Smooth muscle cell (in vitro differentiated cells): ENCODE data around the gene TMEM86A. TPM values are rescaled to one million over a fixed set of nuclear protein-coding genes. Genes with fewer than 3 reads are reported as not detected.

Experiments
- DNase-seq: peaks from one replicate; lab custom pipeline; 2025; ENCODE audit not compliant: unreplicated experiment; lab: John Stamatoyannopoulos, UW
- H2AFZ ChIP-seq: fragments of 200-600 bp; sonication (generic); 2 replicates; pipeline ENCODE4 v1.6.0; 2016; ENCODE audit warnings: antibody characterized with exemption, low read depth, mild to moderate bottlenecking
- H3F3A ChIP-seq: fragments of 200-600 bp; sonication (generic); 2 replicates; pipeline ENCODE4 v1.6.0; 2017; ENCODE audit warnings: antibody characterized with exemption, low read depth
- H3K27ac ChIP-seq: fragments of 200-600 bp; sonication (generic); 2 replicates; pipeline ENCODE4 v1.5.1; 2016; ENCODE audit warnings: low read depth, mild to moderate bottlenecking
- H3K27me3 ChIP-seq: fragments of 200-600 bp; sonication (generic); 2 replicates; pipeline ENCODE4 v1.6.1; 2016; ENCODE audit warnings: low read depth, mild to moderate bottlenecking
- H3K36me3 ChIP-seq: fragments of 200-600 bp; sonication (generic); 2 replicates; pipeline ENCODE4 v1.5.1; 2016; ENCODE audit warnings: low read depth
- H3K4me1 ChIP-seq: fragments of 200-600 bp; sonication (generic); 2 replicates; pipeline ENCODE4 v1.5.1; 2016; ENCODE audit warnings: low read depth
- H3K4me2 ChIP-seq: fragments of 200-600 bp; sonication (generic); 2 replicates; pipeline ENCODE4 v1.6.0; 2016; ENCODE audit warnings: mild to moderate bottlenecking
- H3K4me3 ChIP-seq: fragments of 200-600 bp; sonication (generic); 2 replicates; pipeline ENCODE4 v1.5.1; 2016; ENCODE audit warnings: mild to moderate bottlenecking
- H3K79me2 ChIP-seq: fragments of 200-600 bp; sonication (generic); 2 replicates; pipeline ENCODE4 v1.6.0; 2016; ENCODE audit warnings: low read depth, mild to moderate bottlenecking
- H3K9ac ChIP-seq: fragments of 200-600 bp; sonication (generic); 2 replicates; pipeline ENCODE4 v1.6.0; 2016; ENCODE audit warnings: low read depth
- H3K9me3 ChIP-seq: fragments of 200-600 bp; sonication (generic); replicated peaks from 2 replicates; pipeline ENCODE4 v1.5.1; 2016; ENCODE audit warnings: low read depth
- H4K20me1 ChIP-seq: fragments of 200-600 bp; sonication (generic); 2 replicates; pipeline ENCODE4 v1.6.0; 2016; ENCODE audit warnings: low read depth
- CTCF ChIP-seq: fragments of 200-600 bp; sonication (generic); IDR thresholded peaks from 2 replicates; pipeline ENCODE4 v1.5.1; 2017; ENCODE audit warnings: borderline replicate concordance, mild to moderate bottlenecking, antibody characterized with exemption; ENCODE audit not compliant: insufficient read depth, poor library complexity, severe bottlenecking
- WGBS: methylation state at CpG from one replicate; pipeline ENCODE4 v1.1.7; 2016; ENCODE audit warnings: low lambda C conversion rate; 5-methylcytosine and 5-hydroxymethylcytosine counted together
- polyA plus RNA-seq: library from polyadenylated mRNA; unstranded; fragments of >200 nt; fragmentation: Nextera tagmentation; extraction: Ambion mirVana; gene quantifications from 2 replicates; pipeline ENCODE4 v1.2.1, GENCODE V29; 2016
- total RNA-seq: library from RNA; depleted of rRNA; stranded (reverse); fragments of >200 nt; gene quantifications from 2 replicates; pipeline ENCODE4 v1.2.3, GENCODE V29; 2014

TMEM86A gene
- total and polyA plus RNA-seq, 2 experiments from 2014 or later = 1.2 to 2.6 TPM

GRCh38 chr11:18754308-18754707, 55.7 kb downstream of the TMEM86A start:
- no peak overlapping the region for H2AFZ ChIP-seq
- no peak overlapping the region for H3K4me3 ChIP-seq
- H3K36me3 ChIP-seq = no peaks in the 10 kb centered on the region
- H3K27ac ChIP-seq = no peak overlapping the region
- no peaks in the 10 kb centered on the region for H3F3A ChIP-seq
- no peak for TF ChIP-seq CTCF
- H3K9ac ChIP-seq = no peak overlapping the region
- WGBS = 63% methylated on average over 4 of the region's 5 CpGs
- H3K27me3 ChIP-seq = no peaks in the 10 kb centered on the region
- H3K9me3 ChIP-seq = no peaks in the 10 kb centered on the region
- H3K79me2 ChIP-seq = no peaks in the 10 kb centered on the region
- H4K20me1 ChIP-seq = no peaks in the 10 kb centered on the region
- no peak for DNase-seq
- peaks cover 3% of the 10 kb centered on the region for H3K4me1 ChIP-seq
- no peak overlapping the region for H3K4me2 ChIP-seq

Other genes with a start within 250 kb of the TMEM86A start
- gene LDHAL6A, start 242.9 kb upstream of the TMEM86A start, total RNA-seq = not detected in 2 replicates
- gene LDHAL6A, start 242.9 kb upstream of the TMEM86A start, polyA plus RNA-seq = 0.06 TPM in 1 of 2 replicates, not detected in the other
- gene TSG101, start 171.8 kb upstream of the TMEM86A start, total RNA-seq = 121 and 137 TPM in 2 replicates
- 113 and 114 TPM in 2 replicates for gene TSG101, start 171.8 kb upstream of the TMEM86A start, polyA plus RNA-seq
- 30.4 and 32.7 TPM in 2 replicates for gene UEVLD, start 110.0 kb upstream of the TMEM86A start, total RNA-seq
- 15.1 and 16.5 TPM in 2 replicates for gene UEVLD, start 110.0 kb upstream of the TMEM86A start, polyA plus RNA-seq
- 0.18 TPM in 1 of 2 replicates, not detected in the other for gene MISFA, start 99.0 kb upstream of the TMEM86A start, total RNA-seq
- 0.90 and 1.3 TPM in 2 replicates for gene MISFA, start 99.0 kb upstream of the TMEM86A start, polyA plus RNA-seq
- gene SPTY2D1, start 64.4 kb upstream of the TMEM86A start, total RNA-seq = 42.7 and 77.5 TPM in 2 replicates
- 18.3 and 18.8 TPM in 2 replicates for gene SPTY2D1, start 64.4 kb upstream of the TMEM86A start, polyA plus RNA-seq
- 0.09 TPM in 1 of 2 replicates, not detected in the other for gene IGSF22, start 27.4 kb downstream of the TMEM86A start, total RNA-seq
- not detected in 2 replicates for gene IGSF22, start 27.4 kb downstream of the TMEM86A start, polyA plus RNA-seq
- gene PTPN5, start 93.0 kb downstream of the TMEM86A start, total RNA-seq = not detected in 2 replicates
- gene PTPN5, start 93.0 kb downstream of the TMEM86A start, polyA plus RNA-seq = not detected in 2 replicates
- not detected in 2 replicates for gene MRGPRX1, start 240.6 kb downstream of the TMEM86A start, total RNA-seq
- gene MRGPRX1, start 240.6 kb downstream of the TMEM86A start, polyA plus RNA-seq = not detected in 2 replicates